OCI-LY7 (cell line): ENCODE results near the gene DERL3.

Experiments used
- EZH2phosphoT487 ChIP-seq: fragments of 200-600 bp; sonication (generic); IDR thresholded peaks from 2 replicates; pipeline ENCODE4 v1.6.1; 2018; ENCODE audit warnings: low read depth, borderline replicate concordance, mild to moderate bottlenecking, mixed run types, antibody characterized with exemption, low read length, moderate library complexity, mixed read lengths
- TF ChIP-seq, protein P1 (sequence below): fragments of 200-600 bp; sonication (generic); conservative IDR thresholded peaks from 2 replicates; pipeline ENCODE4 v1.5.1; 2014; ENCODE audit warnings: mild to moderate bottlenecking, antibody characterized with exemption, low read length, moderate library complexity, mixed read lengths

DNA sequence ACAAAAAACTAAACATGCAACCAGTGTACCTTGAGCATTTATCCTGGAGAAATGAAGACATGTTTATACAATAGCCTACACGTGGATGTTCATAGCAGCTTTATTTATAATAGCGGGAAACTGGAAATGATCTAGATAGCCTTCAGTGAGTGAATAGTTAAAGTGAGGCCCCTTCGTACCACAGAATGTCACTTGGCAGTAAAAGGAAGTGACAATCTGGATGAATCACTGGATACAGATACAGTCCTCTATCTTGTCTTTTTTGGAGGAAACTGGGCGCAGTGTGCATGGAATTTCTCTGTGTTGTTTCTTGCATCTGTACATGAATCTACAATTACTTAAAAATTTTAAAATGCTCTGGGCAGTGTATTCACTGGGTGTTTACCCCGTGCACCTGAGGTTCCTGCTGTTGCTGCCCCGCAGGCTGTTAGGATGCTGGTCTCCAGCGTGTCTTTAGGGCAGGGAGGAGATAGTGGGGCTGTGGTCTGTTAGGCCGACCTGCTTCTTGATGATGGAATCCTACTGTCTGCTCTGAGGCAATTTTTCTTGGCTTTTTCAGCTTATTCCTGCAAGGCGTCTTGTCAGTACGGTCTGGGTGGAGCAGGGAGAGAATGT is 23.2 kb downstream of the DERL3 start:
- TF ChIP-seq, protein P1, sequence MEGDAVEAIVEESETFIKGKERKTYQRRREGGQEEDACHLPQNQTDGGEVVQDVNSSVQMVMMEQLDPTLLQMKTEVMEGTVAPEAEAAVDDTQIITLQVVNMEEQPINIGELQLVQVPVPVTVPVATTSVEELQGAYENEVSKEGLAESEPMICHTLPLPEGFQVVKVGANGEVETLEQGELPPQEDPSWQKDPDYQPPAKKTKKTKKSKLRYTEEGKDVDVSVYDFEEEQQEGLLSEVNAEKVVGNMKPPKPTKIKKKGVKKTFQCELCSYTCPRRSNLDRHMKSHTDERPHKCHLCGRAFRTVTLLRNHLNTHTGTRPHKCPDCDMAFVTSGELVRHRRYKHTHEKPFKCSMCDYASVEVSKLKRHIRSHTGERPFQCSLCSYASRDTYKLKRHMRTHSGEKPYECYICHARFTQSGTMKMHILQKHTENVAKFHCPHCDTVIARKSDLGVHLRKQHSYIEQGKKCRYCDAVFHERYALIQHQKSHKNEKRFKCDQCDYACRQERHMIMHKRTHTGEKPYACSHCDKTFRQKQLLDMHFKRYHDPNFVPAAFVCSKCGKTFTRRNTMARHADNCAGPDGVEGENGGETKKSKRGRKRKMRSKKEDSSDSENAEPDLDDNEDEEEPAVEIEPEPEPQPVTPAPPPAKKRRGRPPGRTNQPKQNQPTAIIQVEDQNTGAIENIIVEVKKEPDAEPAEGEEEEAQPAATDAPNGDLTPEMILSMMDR: no peak
- no peak for TF ChIP-seq EZH2phosphoT487
